HUES64 (cell line): ENCODE measurements around the gene NKAIN2.

ENCODE experiments used
- H3K27ac ChIP-seq: 2 replicates; pipeline ENCODE4 v1.7.0; 2013; ENCODE audit warnings: low read depth, low read length, inconsistent platforms
- H3K27me3 ChIP-seq: 2 replicates; pipeline ENCODE4 v1.6.1; 2013; ENCODE audit warnings: mild to moderate bottlenecking, low read length; ENCODE audit not compliant: insufficient read depth
- H3K36me3 ChIP-seq: 2 replicates; pipeline ENCODE4 v1.6.1; 2013; ENCODE audit warnings: mild to moderate bottlenecking, low read length; ENCODE audit not compliant: insufficient read depth
- H3K4me1 ChIP-seq: 2 replicates; pipeline ENCODE4 v1.6.1; 2013; ENCODE audit warnings: mild to moderate bottlenecking, low read length, moderate library complexity; ENCODE audit not compliant: insufficient read depth
- H3K4me3 ChIP-seq: 2 replicates; pipeline ENCODE4 v1.5.1; 2013; ENCODE audit warnings: mild to moderate bottlenecking, low read length, moderate library complexity
- H3K9ac ChIP-seq: 2 replicates; pipeline ENCODE4 v1.6.1; 2013; ENCODE audit warnings: mild to moderate bottlenecking, low read depth, low read length
- H3K9me3 ChIP-seq: 2 replicates; pipeline ENCODE4 v1.6.1; 2013; ENCODE audit warnings: low read depth, low read length; ENCODE audit not compliant: insufficient read depth
- WGBS: fragments of 150-250, 120-280 bp; methylation state at CpG from one replicate; pipeline ENCODE4 v1.1.7; 2013; ENCODE audit warnings: missing lambda C conversion rate; 5-methylcytosine and 5-hydroxymethylcytosine counted together

Gene NKAIN2

GRCh38 chr6:124066269-124066668, 262.6 kb downstream of the NKAIN2 start:
- Histone ChIP-seq H3K36me3 (no peaks in the 10 kb centered on the region), H3K27me3 (no peaks in the 10 kb centered on the region), H3K4me1 (no peaks in the 10 kb centered on the region), H3K4me3 (no peak overlapping the region), H3K9ac (no peak overlapping the region), H3K9me3 (no peaks in the 10 kb centered on the region), H3K27ac (no peak overlapping the region)

DNA sequence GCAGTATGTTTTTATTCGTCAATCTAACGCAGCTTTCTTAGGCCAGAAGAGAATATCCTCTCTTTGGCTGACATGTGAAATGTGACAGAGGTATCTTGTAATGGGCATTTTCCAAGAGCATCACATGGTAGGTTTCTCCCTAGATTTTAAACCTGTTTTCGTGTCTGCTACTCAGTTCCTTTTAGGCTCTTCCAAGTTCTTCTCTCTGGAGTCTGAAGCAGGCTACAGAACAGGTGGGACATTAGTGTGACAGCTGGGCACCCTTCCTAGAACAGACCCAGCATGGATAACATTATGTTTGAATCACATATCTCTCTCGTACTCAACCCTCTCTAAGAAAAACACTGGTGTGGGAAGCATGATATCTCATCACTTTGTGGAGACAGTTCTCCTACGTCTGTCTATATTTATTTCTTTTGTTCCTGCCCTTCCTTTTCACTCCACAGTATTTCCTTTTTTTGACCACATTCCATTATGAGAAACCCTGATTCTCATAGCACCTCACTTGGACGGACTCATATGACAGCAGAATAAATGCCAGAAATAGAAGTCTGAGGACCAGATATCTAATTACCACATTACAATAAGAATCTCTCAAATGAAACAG, 263.4 kb downstream of the NKAIN2 start:
- no peak overlapping the region for H3K27ac ChIP-seq
- H3K4me3 ChIP-seq = no peak overlapping the region
- no peak overlapping the region for H3K9ac ChIP-seq
- no peaks in the 10 kb centered on the region for H3K4me1 ChIP-seq
- no peaks in the 10 kb centered on the region for H3K27me3 ChIP-seq
- no peaks in the 10 kb centered on the region for H3K36me3 ChIP-seq
- H3K9me3 ChIP-seq = no peaks in the 10 kb centered on the region
- WGBS = 94% methylated on average over 6 of the region's 6 CpGs

- H3K27me3 ChIP-seq = no peaks in the 10 kb centered on the region
- WGBS = 90% methylated on average over 5 of the region's 5 CpGs
- no peak overlapping the region for H3K9ac ChIP-seq
- H3K36me3 ChIP-seq = no peaks in the 10 kb centered on the region
- H3K27ac ChIP-seq = no peak overlapping the region
- H3K4me3 ChIP-seq = no peak overlapping the region
- H3K9me3 ChIP-seq = no peaks in the 10 kb centered on the region
- H3K4me1 ChIP-seq = peaks cover 18% of the 10 kb centered on the region
Observed at GRCh38 chr6:124069230-124069950, 265.7 kb downstream of the NKAIN2 start.

DNA sequence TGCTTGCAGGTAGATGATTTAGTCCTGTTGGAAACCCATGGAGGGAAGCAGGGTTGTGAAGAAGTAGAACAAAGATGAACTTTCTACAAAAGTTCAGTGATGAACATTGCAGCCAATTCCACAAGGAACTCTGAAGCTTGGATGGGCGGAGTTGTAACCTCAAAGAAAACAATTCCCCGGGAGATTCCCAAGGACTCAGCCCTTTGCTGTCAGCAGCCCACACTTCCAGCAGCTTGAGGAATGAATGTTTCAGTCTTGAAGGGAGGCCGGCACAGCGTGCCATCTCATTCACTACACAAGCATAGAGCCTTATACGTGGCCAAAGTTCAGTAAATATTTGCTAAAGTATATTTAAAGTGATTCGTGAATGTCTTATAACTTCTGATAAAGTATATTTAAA, 269.4 kb downstream of the NKAIN2 start:
- H3K4me3 ChIP-seq = no peak overlapping the region
- WGBS = 55% methylated on average over 2 of the region's 6 CpGs
- H3K9ac ChIP-seq = no peak overlapping the region
- H3K27me3 ChIP-seq = no peaks in the 10 kb centered on the region
- H3K4me1 ChIP-seq = peaks cover 20% of the 10 kb centered on the region
- no peaks in the 10 kb centered on the region for H3K9me3 ChIP-seq
- no peaks in the 10 kb centered on the region for H3K36me3 ChIP-seq
- H3K27ac ChIP-seq = no peak overlapping the region; the same call in 1 of the 2 replicates

DNA sequence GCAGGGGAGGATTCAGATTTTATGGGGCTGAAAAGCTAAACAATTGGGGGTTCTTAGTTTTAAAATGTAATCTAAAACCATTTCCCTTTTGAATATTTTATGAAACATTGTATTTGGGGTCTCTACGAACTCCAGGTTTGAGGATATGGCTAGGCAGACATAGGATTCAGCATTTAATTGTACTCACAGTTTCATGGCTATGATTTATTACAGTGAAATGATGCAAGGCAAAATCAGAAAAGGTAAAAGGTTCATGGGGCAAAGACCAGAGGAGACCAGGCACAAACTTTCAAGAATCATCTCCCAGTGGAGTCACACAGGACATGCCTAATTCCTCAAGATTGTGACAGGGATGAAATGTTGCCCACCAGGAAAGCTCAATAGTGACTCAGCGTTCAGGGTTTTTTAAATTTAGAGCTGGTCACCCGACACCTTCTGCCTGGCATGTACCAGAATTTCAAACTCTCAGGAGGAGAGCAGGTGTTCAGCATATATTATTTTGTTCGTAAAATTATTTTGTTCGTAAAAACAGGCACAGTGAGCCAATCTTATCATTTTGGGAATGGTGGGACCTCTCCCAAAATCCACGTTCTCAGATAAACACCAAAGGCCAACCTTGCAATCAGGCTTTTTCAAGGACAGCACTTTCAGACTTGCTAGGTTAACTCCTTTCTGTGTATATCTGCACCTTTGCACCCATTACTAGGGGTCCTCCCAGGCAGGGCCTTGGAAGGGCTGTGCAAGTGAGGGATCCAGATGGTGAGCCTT, 270.3 kb downstream of the NKAIN2 start:
- H3K4me1 ChIP-seq = peaks cover 20% of the 10 kb centered on the region

DNA sequence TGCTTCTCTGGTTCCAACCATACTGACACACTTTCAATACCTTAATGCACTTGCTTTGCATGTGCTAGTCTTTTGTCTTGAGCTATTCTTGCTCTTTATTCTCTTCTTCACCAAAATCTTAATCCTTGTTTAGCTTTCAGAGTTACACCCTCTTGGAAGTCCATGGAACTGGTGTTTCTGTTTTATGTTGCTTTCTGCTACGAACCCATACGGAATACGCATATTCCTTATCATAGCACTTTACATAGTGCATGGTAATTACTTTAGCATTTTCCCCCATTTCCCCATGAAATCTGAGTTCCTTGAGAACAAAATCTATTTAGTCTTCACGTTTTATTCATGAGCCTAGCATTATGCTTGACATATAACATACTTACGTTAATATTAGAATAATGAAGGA, 270.9 kb downstream of the NKAIN2 start:
- 97% methylated on average over 5 of the region's 5 CpGs for WGBS
- H3K4me1 ChIP-seq = peaks cover 20% of the 10 kb centered on the region
- no peak overlapping the region for H3K27ac ChIP-seq

More for the DNA sequence above, 270.3 kb downstream of the NKAIN2 start:
- no peak overlapping the region for H3K27ac ChIP-seq
- H3K36me3 ChIP-seq = no peaks in the 10 kb centered on the region
- H3K4me3 ChIP-seq = no peak overlapping the region
- H3K27me3 ChIP-seq = no peaks in the 10 kb centered on the region
- H3K9ac ChIP-seq = no peak overlapping the region
- WGBS = 91% methylated on average over 6 of the region's 6 CpGs
- H3K9me3 ChIP-seq = no peaks in the 10 kb centered on the region

DNA sequence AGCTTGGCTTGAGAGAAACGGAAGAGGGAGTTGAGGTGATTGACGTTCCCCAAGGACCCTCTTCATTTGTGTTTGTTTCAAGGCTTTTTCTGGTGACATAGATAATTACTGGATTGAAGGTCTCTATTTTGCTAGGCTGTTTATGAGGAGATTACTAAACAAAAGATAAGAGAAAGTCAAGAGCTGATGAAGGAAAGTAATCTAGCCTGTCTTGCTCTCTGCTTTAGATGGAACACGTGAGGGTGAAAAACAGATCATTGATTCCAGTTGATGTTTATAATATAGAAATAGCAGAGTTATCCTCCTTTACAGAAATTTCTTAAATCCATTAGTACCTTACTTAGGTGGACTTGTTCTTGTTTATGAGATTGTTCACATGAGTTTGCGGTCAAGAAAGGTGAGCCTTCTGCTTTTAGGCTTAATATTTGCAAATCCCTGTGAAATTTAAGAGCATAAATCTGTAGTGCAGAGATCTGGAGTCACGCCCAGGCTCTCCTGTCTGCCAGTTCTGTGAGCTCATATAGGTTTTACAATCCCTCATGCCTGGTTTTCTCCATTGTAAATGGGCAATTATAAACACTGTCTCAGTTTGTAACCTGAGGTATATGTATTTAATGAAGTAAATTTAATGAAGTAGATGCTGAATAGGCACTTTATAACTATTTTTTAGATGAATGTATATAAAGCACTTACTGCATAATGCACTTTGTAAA, 272.8 kb downstream of the NKAIN2 start:
- WGBS = 84% methylated on average over 5 of the region's 5 CpGs
- Histone ChIP-seq H3K4me3 (no peak overlapping the region), H3K9me3 (no peaks in the 10 kb centered on the region), H3K36me3 (no peaks in the 10 kb centered on the region), H3K27me3 (no peaks in the 10 kb centered on the region), H3K4me1 (peaks cover 20% of the 10 kb centered on the region), H3K9ac (no peak overlapping the region), H3K27ac (no peak overlapping the region)

More for the DNA sequence above, 270.9 kb downstream of the NKAIN2 start:
- no peak overlapping the region for H3K9ac ChIP-seq
- no peak overlapping the region for H3K4me3 ChIP-seq
- H3K36me3 ChIP-seq = no peaks in the 10 kb centered on the region
- H3K27me3 ChIP-seq = no peaks in the 10 kb centered on the region
- H3K9me3 ChIP-seq = no peaks in the 10 kb centered on the region

GRCh38 chr6:124078169-124078568, 274.5 kb downstream of the NKAIN2 start:
- Histone ChIP-seq H3K27ac (no peak overlapping the region), H3K4me3 (no peak overlapping the region), H3K4me1 (peaks cover 14% of the 10 kb centered on the region), H3K27me3 (no peaks in the 10 kb centered on the region), H3K36me3 (no peaks in the 10 kb centered on the region), H3K9ac (no peak overlapping the region), H3K9me3 (no peaks in the 10 kb centered on the region)

GRCh38 chr6:124080483-124080882, 276.8 kb downstream of the NKAIN2 start:
- Histone ChIP-seq H3K9me3 (no peaks in the 10 kb centered on the region), H3K27ac (no peak overlapping the region), H3K4me3 (no peak overlapping the region), H3K36me3 (no peaks in the 10 kb centered on the region), H3K9ac (no peak overlapping the region), H3K4me1 (no peaks in the 10 kb centered on the region), H3K27me3 (no peaks in the 10 kb centered on the region)
- WGBS = 100% methylated on average over 1 of the region's 1 CpG

DNA sequence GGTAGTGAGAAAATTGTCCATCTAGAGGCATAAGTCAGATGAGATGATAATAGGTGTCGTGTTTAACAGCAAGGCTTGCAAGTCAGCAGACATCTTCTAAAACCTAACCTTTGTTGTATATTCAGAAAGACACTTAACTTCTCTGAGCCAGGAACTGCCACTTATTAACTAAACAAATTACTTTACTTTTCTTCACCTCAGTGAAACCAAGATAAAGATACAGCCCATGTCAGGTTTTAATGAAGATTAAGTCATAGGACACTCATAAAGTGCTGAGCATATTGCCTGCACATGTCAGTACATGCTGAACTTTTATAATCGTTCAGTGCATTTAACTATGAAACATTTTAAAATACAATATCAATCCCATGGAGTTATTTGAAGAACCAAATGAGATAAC, 286.8 kb downstream of the NKAIN2 start:
- no peak overlapping the region for H3K27ac ChIP-seq
- H3K36me3 ChIP-seq = no peaks in the 10 kb centered on the region
- H3K4me3 ChIP-seq = no peak overlapping the region
- no peaks in the 10 kb centered on the region for H3K9me3 ChIP-seq
- no peak overlapping the region for H3K9ac ChIP-seq
- H3K4me1 ChIP-seq = no peaks in the 10 kb centered on the region
- no peaks in the 10 kb centered on the region for H3K27me3 ChIP-seq
- WGBS = 100% methylated on average over 1 of the region's 2 CpGs

DNA sequence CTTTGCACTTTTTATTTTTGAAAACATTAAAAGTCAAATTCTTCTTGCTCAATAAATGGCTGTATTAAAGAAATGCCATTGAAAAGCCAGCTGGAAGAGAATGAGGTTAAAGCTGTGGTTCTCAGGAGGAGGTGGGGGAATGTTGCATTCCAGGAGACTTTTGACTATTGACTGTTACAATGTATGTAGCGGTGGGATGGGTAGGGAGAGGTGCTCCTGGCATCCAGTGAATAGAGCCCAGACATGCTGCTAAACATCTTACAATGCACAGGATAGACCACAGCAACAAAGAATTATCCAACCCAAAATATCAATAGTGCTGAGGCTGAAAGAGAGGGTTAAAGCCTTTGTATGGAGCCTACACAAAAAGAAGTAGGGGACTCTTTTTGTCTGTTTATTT, 295.9 kb downstream of the NKAIN2 start:
- Histone ChIP-seq H3K4me1 (no peaks in the 10 kb centered on the region), H3K9me3 (no peaks in the 10 kb centered on the region), H3K9ac (no peak overlapping the region), H3K27ac (no peak overlapping the region), H3K36me3 (no peaks in the 10 kb centered on the region), H3K4me3 (no peak overlapping the region), H3K27me3 (no peaks in the 10 kb centered on the region)
- WGBS = 100% methylated on average over 1 of the region's 1 CpG
